Spleen (tissue), 11 donors: ENCODE results near the gene GATD1. TPM values are rescaled to one million over a fixed set of nuclear protein-coding genes. Genes with fewer than 3 reads are reported as not detected.

Experiments used
- DNase-seq: peaks from one replicate; pipeline ENCODE4 v3.0.0-alpha.2; 2020
- H3K27ac ChIP-seq, 8 donors: fragments of 200-600 bp; sonication (generic) in 7 of 8; 1 replicate in 4 of 8; 2 replicates in 4 of 8; pipeline versions ENCODE4 v1.5.0 to v1.8.0; 2016 to 2021; ENCODE audit warnings: inconsistent platforms in 4 of 8, mild to moderate bottlenecking in 4 of 8, moderate library complexity in 1 of 8
- H3K27me3 ChIP-seq, 7 donors: fragments of 200-600 bp; sonication (generic) in 6 of 7; replicated peaks in 1 of 7; 1 replicate in 4 of 7; 2 replicates in 3 of 7; pipeline versions ENCODE4 v1.5.0 to v1.8.0; 2016 to 2021; ENCODE audit warnings: inconsistent platforms in 3 of 7, mild to moderate bottlenecking in 1 of 7
- H3K36me3 ChIP-seq, 6 donors: fragments of 200-600 bp; sonication (generic) in 5 of 6; 1 replicate in 4 of 6; 2 replicates in 2 of 6; pipeline versions ENCODE4 v1.5.0 to v1.8.0; 2016 to 2021; ENCODE audit warnings: inconsistent platforms in 2 of 6
- H3K4me1 ChIP-seq, 6 donors: fragments of 200-600 bp; sonication (generic) in 5 of 6; 1 replicate in 3 of 6; 2 replicates in 3 of 6; pipeline versions ENCODE4 v1.5.0 to v1.8.0; 2016 to 2021; ENCODE audit warnings: inconsistent platforms in 3 of 6
- H3K4me3 ChIP-seq, 8 donors: fragments of 200-600 bp; sonication (generic) in 7 of 8; 1 replicate in 4 of 8; 2 replicates in 4 of 8; pipeline versions ENCODE4 v1.5.0 to v1.8.0; 2016 to 2021; ENCODE audit warnings: inconsistent platforms in 4 of 8, mild to moderate bottlenecking in 4 of 8, moderate library complexity in 2 of 8
- H3K9me3 ChIP-seq, 8 donors: fragments of 200-600 bp; sonication (generic) in 7 of 8; 1 replicate in 4 of 8; 2 replicates in 4 of 8; pipeline versions ENCODE4 v1.5.0 to v1.8.0; 2016 to 2021; ENCODE audit warnings: inconsistent platforms in 4 of 8
- CTCF ChIP-seq, 11 experiments: fragments of 200-600 bp in 7 of 11; fragments of 450-650 bp in 4 of 11; sonication (generic) in 4 of 11; IDR thresholded peaks in 8 of 11; conservative IDR thresholded peaks in 3 of 11; 1 replicate in 7 of 11; 2 replicates in 4 of 11; pipeline versions ENCODE4 v1.4.0 to v1.8.0; 2016 to 2021; ENCODE audit warnings: antibody characterized with exemption in 11 of 11, inconsistent platforms in 4 of 11, mild to moderate bottlenecking in 1 of 11
- POLR2A ChIP-seq, 3 donors: fragments of 450-650 bp; IDR thresholded peaks; one replicate each; pipeline ENCODE4 v1.5.1; 2017; ENCODE audit warnings: antibody characterized with exemption in 3 of 3, mild to moderate bottlenecking in 1 of 3
- POLR2AphosphoS5 ChIP-seq, 3 donors: sonication (generic); formaldehyde crosslinking; IDR thresholded peaks; one replicate each; pipeline ENCODE4 v1.5.1; 2017; ENCODE audit warnings: antibody characterized with exemption in 3 of 3
- whole genome bisulfite sequencing, 5 donors: extraction: QIAGEN DNeasy Blood & Tissue Kit in 3 of 5; methylation state at CpG; one replicate each; pipeline versions ENCODE4 v1.1.5 to v1.1.7; 2013 to 2018; 5-methylcytosine and 5-hydroxymethylcytosine counted together
- intact Hi-C: fragments of 100-400 bp; cut with DNase I; formaldehyde crosslinking; loops from one replicate; pipeline ENCODE4 v1.15.0; 2023; ENCODE audit warnings: low total_unique reads
- polyA plus RNA-seq, 3 donors: library from polyadenylated mRNA; stranded (reverse); fragments of 200-250 nt; gene quantifications; one replicate each; pipeline ENCODE4 v1.2.1, GENCODE V29; 2013
- total RNA-seq, 7 donors: library from RNA; depleted of rRNA in 3 of 7; stranded (reverse); fragments of >200 nt in 3 of 7; fragmentation: NEBNext Ultra II Directional in 4 of 7; extraction: Animal tissue kit (Norgen Biotek cat#: 25700) in 4 of 7; gene quantifications; one replicate each; pipeline versions ENCODE4 v1.1.0 to v1.2.1, GENCODE V29; 2016 to 2021
- donor health status: healthy with polysubstance abuse.
- donor health status: DM: no; HTN: no; CAD: no; lungs with moderate emphysema.
- donor health status: DM: no; HTN: no; CAD: no.
- donor health status: Bipolar disorder and iron deficiency.
- donor health status: healthy.
- donor health status: DM: no; HTN: no; CAD: no.
- donor health status: DM: yes; HTN: yes; CAD: no.

Gene GATD1
- total and polyA plus RNA-seq, 10 donors: 13.9 to 56.4 (median 35.9) TPM

- H3K4me1 ChIP-seq: peaks cover 16 to 51% (median 38%) of the 10 kb centered on the region in 6 donors
- H3K9me3 ChIP-seq: no peaks in the 10 kb centered on the region
- no peaks in the 10 kb centered on the region for H3K27me3 ChIP-seq
- no peak for TF ChIP-seq POLR2A (IDR thresholded peaks at IDR 0.05)
- intact Hi-C loops: no loop called here
- H3K36me3 ChIP-seq: peaks cover 0 to 48% (median 31%) of the 10 kb centered on the region in 6 donors
- H3K4me3 ChIP-seq: no peak overlapping the region
- no peak for DNase-seq
- WGBS, 5 donors: 82 to 97% (median 92%) methylated on average over 2 to 3 of the region's 3 CpGs
- no peak overlapping the region for H3K27ac ChIP-seq
Observed at GRCh38 chr11:812390-812789, 35.1 kb upstream of the GATD1 start.

- TF ChIP-seq POLR2AphosphoS5 (IDR thresholded peaks at IDR 0.05): no peak
- no peak for TF ChIP-seq POLR2A (IDR thresholded peaks at IDR 0.05)
- no peak for TF ChIP-seq CTCF (IDR thresholded peaks at IDR 0.05 in 8 of 11, conservative IDR thresholded peaks at IDR 0.05 in 3 of 11)
- H3K4me1 ChIP-seq: peaks cover 16 to 53% (median 39%) of the 10 kb centered on the region in 6 donors
- H3K9me3 ChIP-seq: no peaks in the 10 kb centered on the region
- H3K4me3 ChIP-seq: peak overlapping the region in 1 of 8 donors; percentile 99
- DNase-seq: no peak
- 66 to 79% (median 74%) methylated on average over 12 to 14 of the region's 14 CpGs for WGBS, 5 donors
- H3K27ac ChIP-seq: no peak overlapping the region
- intact Hi-C loops: no loop called here
- H3K36me3 ChIP-seq: peaks cover 0 to 48% (median 31%) of the 10 kb centered on the region in 6 donors
- no peaks in the 10 kb centered on the region for H3K27me3 ChIP-seq
Observed at GRCh38 chr11:811446-812245, 34.4 kb upstream of the GATD1 start.

GRCh38 chr11:810040-810567 is 32.8 kb upstream of the GATD1 start:
- Histone ChIP-seq H3K27me3 (no peaks in the 10 kb centered on the region), H3K9me3 (no peaks in the 10 kb centered on the region), H3K27ac (peak overlapping the region; percentile 92 to 96 (median 96)), H3K36me3 (peaks cover 0 to 41% (median 31%) of the 10 kb centered on the region in 6 donors), H3K4me3 (peak overlapping the region; percentile 78 to 99 (median 90)), H3K4me1 (peaks cover 16 to 66% (median 47%) of the 10 kb centered on the region in 6 donors)
- intact Hi-C loops: no loop called here
- no peak for DNase-seq
- WGBS, 5 donors: 0 to 1% (median 1%) methylated on average over 12 to 55 of the region's 55 CpGs
- peak in 5 of 11 experiments; percentile 1 to 11 (median 4) for TF ChIP-seq CTCF (IDR thresholded peaks at IDR 0.05 in 8 of 11, conservative IDR thresholded peaks at IDR 0.05 in 3 of 11)
- no peak for TF ChIP-seq POLR2A (IDR thresholded peaks at IDR 0.05)

GRCh38 chr11:809287-810039 is 32.2 kb upstream of the GATD1 start, which contains the start of gene RPLP2:
TSS of gene RPLP2 (plus strand) at chr11:809967. CDS start at chr11:810235, 268 bp downstream.
- peak; percentile 100 for DNase-seq
- Histone ChIP-seq H3K4me1 (peaks cover 20 to 72% (median 53%) of the 10 kb centered on the region in 6 donors), H3K27me3 (no peaks in the 10 kb centered on the region), H3K9me3 (no peaks in the 10 kb centered on the region), H3K4me3 (peak within 1 kb of the TSS; percentile 78 to 99 (median 90)), H3K36me3 (peaks cover 0 to 34% (median 31%) of the 10 kb centered on the region in 6 donors), H3K27ac (peak within 1 kb of the TSS; percentile 92 to 96 (median 96))
- intact Hi-C loops: no loop called here
- TF ChIP-seq CTCF (IDR thresholded peaks at IDR 0.05 in 8 of 11, conservative IDR thresholded peaks at IDR 0.05 in 3 of 11): peak in 4 of 11 experiments; percentile 6 to 33 (median 23)
- TF ChIP-seq POLR2AphosphoS5 (IDR thresholded peaks at IDR 0.05): peak; percentile 94 to 99 (median 97)
- peak; percentile 68 to 97 (median 85) for TF ChIP-seq POLR2A (IDR thresholded peaks at IDR 0.05)
- WGBS, 5 donors: 0 to 1% (median 0%) methylated on average over 25 to 81 of the region's 81 CpGs
